HK-2 (cell line): ENCODE data around the gene LSAMP.

Experiments used
- DNase-seq: peaks from one replicate; pipeline ENCODE4 v3.0.0-alpha.2; 2018; ENCODE audit not compliant: unreplicated experiment

LSAMP gene

DNA sequence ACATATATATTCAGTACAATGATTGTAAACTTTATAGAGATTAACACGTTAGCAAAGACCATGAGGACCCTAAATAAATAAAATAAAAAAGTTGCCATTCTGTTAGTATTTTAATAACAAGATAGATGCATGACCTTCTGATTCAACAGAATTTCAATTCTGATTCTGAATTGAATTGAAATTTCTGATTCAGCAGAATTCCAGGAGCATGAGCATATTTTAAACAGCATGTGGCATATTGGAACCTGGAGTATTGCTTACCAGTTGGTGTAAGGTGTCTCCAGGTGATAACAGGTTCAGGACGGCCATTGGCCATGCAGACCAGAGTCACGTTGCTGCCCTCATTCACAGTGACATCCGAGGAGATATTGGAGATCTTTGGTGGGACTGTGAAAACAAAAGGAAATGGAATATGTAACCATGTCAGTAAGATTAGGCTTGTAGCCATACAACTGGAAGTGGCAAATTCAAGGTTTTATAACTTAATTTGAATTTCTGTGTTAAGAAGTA is 426.0 kb downstream of the LSAMP start:
- no peak for DNase-seq

DNA sequence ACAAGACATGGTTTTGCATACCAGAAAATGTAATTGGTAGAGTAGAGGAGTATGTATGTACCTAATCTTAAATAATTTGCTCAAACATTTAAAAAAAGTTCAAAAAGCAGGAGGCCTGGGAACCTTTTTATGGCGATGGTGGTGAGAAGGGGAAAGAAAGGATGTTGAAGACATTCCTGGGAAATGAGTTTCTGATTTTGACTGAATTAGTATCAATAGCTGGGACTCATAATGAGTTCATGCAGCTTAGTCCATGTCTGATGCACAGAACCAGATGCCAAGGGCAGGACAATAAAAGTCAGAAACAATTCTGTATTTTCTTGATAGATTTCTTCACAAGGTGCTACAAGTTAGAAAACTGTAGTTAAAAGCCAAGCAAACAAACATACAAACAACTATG is 426.6 kb downstream of the LSAMP start:
- no peak for DNase-seq

DNA sequence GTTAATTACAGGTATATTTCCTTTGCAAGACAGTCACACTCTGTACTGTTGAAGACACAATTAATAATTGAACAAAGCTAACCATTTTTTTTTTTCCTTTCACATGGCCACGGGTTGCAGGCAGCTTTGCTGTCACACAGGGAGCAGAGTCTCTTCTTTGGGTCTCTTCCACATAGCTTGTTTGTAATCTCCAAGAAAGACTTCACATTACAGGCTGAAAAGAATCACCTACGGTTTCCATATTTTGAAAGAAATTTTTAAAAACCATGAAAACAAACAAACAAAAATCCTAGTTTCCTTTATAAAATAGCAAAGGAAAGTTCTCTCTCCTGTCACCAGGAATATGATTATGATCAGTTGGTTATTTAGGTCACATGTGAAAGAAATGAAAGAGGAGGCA is 429.4 kb downstream of the LSAMP start:
- DNase-seq, result no peak

DNA sequence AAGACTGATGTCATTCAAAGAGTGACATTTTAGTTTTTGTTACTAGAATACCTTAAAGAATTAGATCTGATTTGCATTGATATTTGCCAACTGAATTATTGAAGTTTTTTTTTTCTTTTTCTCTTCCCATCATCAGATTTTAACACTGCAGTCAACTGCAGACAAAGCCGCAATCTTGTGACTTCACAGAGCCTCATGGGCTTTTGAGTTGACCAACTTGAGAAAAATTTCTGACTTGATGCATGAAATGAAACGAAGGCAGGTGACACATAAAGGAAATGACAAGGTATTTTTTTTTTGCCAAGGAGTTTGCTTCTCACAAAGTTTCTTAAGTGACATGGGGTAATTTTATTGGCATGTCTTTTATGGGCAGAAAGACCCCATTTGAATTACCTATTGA is 438.3 kb downstream of the LSAMP start:
- DNase-seq, result no peak

DNA sequence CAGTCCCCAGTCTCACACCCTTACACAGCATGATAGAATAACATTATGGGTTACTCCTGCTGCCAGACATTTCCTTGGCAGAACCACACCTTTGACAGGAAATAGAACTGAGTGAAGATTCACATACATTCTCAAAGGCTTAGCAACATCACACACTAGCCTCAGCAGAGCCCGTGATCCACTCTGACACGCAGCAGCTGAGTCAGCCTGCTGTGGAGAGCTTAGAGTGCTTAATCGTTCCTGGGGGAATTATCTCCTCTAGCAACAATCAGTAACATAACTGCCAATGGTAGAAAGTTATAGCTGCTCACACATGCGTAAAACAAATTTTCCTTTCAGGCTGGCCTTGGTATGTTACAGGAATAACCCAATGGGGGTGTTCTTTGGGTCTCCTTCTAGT is 439.9 kb downstream of the LSAMP start:
- peak; percentile 83 for DNase-seq

DNA sequence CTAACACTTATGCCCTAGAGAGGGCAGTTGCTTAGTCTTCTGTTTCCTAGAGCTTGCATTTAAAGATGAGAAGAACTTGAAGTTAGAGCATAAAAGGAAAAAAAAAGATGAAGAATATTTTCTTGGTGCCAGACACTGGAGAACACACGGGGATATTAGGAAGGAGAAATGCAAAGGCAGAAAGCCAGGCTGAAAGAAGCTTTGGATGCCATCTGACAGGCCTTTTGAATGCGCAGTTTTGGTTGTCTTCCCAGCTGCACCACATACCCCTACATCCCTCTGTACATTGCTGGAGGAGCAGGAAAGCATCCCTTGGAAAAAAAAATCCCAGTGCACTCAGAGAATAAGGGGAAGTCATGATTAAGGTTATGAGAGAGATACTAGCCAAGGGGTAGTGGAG is 443.1 kb downstream of the LSAMP start:
- no peak for DNase-seq

DNA sequence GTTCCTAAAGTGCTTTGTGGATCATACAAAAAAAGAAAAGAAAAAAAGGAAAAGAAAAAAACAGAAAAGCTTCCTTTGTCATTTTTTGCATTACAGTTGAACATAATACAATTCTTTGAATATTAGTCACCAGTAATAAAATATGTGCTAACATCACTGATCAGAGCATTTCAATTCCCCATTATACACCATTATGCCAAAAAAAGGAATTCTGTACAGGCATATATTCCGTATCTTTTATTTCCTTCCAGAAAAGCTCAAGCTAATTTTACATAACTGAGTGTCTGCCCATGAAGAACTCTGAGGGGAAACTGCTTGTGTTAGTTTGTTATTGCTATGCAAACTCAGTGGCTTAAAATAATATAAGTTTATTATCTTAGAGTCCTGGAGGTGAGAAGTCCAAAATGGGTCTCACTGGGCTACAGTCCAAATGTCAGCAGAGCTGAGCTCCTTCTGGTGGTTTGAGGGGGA is 444.1 kb downstream of the LSAMP start:
- DNase-seq, result no peak

DNA sequence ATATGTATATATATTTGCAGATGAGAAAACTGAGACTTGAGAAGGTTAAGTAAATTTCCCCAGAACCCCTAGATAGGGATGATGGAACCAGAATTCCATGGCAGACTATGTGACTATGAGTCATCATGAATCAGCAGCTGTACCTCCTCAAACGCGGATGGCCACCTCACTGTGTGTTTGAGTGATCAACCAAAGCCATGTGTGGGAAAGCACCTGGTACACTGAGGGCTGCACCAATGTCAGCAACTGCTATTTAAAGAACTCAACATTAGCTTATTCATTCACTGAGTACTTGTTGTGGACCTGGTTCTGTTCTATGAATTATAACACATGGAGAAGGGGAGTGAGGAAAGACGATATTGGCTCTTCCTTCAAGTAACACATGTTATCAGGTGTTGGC is 445.0 kb downstream of the LSAMP start:
- peak; percentile 82 for DNase-seq

DNA sequence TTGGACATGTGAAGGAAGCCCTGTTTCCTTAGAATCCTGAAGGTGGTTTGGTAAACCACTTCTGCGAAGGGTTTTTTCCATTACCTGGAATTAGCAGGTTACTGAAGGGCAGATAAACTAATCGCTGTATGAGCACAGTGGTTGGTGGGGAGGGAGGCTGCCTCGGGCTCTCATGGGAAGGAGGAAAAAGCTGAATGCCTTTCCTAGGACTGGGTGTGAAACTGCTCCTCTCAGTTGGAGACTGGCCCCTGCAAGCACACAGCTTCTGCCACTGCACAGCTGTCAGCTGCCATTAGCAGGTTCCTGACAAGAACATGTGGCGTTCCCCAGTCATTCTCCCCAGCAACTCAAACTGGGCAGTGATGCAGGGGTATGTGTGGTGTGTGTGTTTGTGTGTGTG is 445.7 kb downstream of the LSAMP start:
- DNase-seq, result no peak

DNA sequence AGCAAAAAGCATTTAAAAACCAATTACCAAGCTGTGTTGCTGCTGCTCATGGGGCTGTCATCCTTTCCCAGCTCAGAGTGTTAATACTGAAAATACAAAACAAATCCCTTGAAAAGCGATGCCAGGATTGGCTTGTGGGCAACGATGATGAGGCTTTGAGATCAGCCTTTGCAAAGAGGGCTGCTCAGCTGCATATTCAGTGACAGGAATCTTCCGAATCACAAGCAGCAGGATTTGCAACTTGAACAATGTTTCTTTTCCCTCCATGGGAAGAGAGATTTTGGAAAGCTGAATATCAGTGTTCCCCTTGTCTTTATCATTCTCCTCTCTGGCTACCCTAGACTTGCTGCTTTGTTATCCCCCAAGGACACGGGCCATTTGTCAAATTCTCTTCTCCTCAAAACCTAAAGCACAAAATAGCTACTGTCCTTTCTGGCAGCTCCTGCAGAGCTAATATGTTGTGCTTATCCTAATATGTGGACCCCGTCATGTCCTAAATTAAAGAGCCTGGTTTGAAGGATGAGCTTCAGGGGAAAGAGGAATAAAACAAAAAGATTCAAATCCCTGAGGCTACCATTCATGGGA is 446.2 kb downstream of the LSAMP start:
- no peak for DNase-seq

DNA sequence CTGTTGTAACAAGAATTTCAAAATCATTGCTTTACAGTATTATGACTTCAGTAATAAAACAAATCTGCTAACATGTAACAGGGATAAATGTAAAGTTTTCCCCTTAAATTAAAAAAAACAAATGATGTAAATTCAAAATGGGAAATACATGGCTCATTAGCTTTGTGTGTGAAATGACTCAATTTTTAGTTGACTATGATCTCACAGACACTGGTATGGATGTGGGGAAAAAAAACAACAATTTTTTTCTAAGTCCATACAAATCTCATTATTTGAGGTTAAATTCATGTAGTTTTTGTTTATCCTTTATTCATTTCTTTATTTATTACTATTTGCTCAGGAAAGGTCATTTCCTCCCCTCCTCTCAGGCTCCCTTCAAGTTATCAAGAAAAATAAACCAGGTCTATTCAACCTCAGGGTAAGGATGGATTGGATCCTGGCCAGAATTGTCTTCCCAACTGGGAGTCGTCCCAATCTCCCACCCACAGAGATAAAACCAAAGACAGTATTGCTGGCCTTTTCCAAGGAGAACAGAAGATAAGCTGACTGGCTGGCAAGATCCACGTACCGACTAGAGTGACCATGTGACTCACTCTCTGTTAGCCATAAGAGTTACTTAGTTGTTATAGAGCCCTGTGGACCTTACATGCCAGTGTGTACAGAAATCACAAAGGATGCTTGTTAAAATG is 448.7 kb downstream of the LSAMP start:
- no peak for DNase-seq

DNA sequence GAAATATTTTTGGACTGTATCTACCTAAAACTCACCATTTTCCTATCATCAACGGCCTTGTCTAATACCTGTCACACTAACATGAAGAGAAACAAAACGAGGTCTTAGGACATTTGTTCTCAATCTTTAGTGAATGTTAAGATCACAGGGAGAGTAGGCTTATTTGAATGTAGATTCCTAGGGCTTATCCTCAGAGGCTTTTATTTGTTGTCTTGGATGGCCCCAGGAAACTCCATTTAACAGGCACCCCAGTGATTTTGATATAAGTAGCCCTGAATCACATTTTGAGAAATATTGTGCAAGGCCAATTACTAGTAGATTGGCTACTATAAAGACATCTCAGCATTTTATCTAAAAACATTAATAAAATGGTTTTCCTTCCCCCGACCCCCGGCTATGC is 454.6 kb downstream of the LSAMP start:
- DNase-seq, result no peak

DNA sequence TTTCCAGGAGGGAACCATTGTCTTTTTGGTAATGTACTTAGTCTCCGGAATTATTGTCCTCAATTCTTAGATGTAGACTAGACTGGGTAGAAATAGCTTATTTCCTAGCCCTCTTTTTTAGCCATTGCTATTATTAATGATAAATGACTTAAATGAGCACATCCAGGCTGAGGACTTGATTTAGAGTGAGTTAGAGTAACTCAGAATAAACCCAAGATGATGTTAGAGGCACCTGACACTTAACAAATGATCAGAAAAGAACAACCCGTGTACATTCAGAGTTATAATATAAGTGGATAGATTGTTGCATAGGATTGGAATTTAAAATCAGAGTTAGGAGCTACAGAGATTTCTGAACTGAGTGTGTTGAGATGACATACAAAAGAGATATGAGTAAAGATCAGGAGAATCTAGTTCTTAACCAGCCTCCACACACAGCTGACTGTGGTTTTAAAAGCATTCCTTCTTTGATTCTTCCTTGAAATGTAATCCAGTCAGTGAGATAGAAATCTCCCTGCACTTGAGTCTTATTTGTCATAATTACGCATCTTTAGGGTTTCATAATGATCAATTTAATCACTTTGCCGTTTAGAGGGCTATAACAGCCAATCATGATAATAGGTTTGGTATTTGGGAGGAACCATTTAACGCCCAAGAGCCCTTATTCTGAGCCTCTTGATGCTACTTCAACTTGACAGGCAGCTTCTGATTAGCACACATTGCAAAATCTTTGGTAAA is 455.4 kb downstream of the LSAMP start:
- DNase-seq, result no peak

DNA sequence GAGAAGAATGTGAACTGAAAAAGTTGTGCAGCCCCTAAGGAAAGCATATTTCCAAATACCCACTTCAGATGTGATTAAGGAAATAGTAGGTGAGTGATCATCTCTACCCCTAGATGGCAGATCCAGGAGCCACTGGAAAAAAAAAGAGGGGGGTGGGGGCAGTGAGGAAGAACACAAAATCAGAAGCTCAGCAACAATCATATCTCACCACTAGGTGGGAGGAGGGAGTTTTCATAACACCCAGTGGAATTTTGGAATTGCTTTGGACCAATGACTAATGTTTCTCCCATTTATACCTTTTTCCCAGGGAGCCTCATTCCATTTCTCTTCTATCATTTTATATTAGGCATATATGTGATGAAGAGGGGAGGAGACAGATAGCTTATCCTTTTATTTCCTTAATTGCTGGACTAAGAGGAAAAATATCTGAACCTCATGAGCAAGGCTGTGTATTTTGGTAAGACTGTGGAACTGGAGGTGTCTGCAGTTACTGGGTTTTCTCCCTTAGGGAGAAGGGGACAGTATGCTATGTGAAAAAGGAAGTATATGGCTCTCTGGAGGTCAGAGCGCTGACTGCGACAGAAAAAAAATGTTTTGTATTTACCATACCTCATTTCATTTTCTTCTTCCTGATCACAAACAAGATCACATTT is 458.6 kb downstream of the LSAMP start:
- DNase-seq, result no peak

DNA sequence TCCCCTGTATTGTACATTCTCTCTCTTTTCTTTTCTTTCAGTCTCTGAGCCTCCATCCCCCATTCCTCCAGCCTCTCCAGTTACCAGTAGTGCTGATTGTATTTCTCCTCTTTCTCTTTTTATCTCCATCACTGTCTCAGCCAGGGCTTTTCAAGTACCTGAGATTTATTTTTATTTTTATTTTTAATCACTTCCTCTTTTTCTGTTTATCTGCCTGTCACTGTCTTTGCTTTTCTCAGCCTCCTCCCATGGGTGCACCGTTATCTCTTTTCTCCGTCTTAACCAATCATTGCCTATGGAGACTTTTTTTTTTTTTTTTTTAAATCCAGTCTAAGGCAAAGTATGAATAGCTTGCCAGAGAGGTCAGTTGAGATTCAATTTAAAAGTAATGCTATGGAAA is 462.7 kb downstream of the LSAMP start:
- no peak for DNase-seq

DNA sequence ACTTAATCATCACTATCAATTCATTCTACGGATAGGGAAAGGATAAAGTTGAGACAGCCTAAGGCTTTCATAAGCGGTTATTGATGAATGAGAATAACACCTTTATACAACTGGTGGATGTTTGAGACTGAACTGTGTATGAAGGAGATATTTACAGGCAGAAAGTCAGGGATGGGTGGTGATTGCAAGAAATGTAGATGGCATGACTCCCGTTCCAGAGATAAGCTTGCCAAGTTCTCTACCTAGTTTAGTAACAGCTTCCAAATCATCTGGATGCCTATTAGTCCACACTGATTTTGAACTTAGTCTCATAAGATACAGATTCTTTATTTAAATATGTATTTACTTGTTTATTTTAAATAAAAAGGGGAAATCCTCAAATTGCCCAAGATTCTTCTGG is 463.2 kb downstream of the LSAMP start:
- no peak for DNase-seq

DNA sequence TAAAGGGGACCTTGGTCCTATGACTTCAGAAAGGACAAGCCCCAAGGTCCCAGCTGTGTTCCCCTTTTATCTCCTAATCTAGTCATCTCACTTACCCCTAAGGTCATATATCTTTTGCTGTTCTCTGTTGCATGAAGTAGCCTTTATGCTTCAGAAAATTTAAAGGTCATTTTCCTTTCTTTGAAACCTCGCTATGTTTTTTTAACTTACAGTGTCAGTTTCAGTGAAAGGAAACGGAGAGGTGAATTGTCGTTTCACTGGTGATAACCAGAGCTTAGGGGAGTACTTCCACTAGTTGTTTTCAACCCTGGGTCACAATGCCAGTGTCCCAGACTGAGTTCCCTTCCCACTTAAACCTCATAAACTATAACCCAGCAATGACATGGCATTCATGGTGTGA is 464.6 kb downstream of the LSAMP start:
- no peak for DNase-seq

DNA sequence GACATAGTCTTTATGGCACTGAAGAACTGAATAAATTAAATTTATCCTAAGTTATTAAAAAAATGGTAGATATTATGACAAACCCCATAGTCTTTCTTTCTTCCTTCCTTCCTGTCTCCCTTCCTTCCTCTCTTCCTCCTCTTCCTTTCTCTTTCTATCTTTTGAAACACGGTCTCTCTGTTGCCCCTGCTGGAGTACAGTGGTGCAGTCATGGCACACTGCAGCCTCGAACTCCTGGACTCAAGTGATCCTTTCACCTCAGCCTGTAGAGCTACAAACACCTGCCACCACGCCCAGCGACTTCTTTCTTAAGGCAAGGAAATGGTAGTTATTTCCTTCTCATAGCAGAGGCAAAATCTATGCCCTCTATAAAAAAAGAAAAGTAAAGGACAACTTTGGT is 467.4 kb downstream of the LSAMP start:
- DNase-seq, result no peak

DNA sequence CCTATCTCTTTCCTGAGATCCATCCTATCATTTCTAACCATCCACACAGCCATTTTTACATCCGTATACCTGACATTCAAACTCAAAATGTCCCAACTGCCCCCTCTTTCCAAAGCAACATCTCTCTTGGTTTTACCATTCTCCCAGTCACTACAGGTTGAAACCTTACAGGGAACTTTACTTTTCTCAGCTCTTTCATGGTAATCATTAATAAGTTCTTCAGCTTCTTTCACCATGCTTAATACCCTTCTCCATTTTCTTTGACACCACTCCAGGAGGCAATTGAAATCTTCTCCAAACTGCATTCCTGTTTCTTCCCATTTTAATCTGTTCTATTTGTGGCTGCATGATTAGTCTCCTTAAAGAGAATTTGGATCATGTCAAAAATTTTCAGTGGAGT is 469.5 kb downstream of the LSAMP start:
- DNase-seq, result no peak

DNA sequence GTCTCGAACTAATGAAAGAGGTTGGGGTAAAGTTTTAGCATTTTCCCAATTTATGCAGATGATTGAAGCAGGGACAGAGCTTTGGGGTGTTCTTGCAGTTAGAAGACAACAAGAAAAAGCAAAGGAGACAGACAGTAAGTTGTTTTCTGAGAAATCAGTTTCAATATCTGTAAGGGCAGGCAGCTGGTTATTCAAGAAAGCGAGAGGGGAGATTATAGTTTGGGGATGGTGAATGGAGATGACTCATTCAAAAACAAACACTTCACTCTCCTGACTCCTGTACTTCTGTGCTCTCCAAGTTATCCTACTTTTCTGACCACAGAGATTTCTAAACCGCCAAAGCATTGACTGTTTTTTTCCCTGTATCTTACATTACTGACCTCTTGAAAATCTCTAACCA is 469.9 kb downstream of the LSAMP start:
- no peak for DNase-seq

DNA sequence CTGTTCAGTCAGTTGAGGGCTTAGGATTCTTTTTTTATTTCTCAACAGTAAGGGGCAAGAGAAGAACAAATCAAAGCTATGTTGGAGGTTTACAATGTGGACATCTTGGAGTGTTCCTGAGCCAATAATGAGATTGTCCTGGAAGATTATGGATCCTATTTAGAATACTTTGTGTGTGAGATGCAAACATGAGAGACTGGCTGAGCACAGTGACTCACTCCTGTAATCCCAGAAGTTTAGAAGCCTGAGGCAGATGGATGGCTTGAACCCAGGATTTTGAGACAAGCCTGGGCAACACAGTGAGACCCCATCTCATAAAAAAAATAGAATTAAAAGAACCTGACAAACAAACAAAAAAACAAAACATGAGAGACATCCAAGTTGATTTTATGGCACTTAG is 470.3 kb downstream of the LSAMP start:
- no peak for DNase-seq

DNA sequence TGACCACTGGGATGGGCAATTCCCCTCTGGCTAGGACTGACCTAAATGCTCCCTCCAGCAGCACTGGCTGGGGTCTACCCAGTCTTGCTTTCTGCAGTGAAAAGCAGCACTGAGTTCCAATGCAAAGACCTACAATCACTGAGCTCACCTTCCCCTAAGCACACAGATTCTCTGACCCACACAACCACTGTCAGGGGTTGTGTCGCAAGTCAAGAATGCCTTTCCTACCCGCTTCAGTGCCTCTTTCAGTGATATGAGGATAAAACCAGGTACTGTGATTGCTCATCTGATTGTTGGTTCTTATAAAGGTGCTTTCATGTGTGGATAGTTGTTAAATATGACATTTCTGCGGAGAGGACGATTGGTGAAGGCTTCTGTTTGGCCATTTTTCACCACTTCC is 476.4 kb downstream of the LSAMP start:
- peak; percentile 19 for DNase-seq

DNA sequence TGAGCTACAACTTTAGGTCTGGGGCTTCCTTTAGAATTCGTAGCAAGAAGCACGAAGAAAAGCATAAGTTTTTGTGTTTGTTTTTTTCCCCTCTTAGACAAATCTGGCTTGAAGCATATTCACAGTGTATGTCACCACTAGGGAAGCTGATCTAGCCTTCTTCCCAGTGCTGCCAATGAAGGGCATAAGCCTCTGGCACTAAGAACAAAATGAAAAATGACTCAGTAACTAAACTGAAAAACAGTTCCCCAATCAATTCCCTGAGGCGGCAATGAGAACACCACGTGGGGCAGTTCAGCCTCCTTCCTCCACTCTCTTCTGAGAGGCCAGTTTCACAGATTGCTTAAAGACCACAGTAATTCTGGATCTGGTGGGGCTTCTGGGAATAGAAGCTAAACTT is 483.9 kb downstream of the LSAMP start:
- DNase-seq, result no peak
